GM18505 (cell line): ENCODE measurements around the gene MMP25.
"Not testable (repeated sequence)": the region's sequence is repeated elsewhere in the genome, so short reads cannot be mapped to it uniquely, and the experiment has no call there.

Experiments
- ATAC-seq: cut with Tn5 transposase; IDR thresholded peaks from one replicate; pipeline ENCODE4 v1.9.1; 2021; ENCODE audit not compliant: unreplicated experiment
- POLR2A ChIP-seq: IDR thresholded peaks from 4 replicates; pipeline ENCODE4 v1.6.1; 2011; ENCODE audit warnings: borderline replicate concordance; ENCODE audit not compliant: insufficient read depth, insufficient read length; ENCODE audit errors: extremely low read depth

Gene MMP25

GRCh38 chr16:3073448-3073847 is 27.1 kb downstream of the MMP25 start:
- ATAC-seq = no peak
- TF ChIP-seq POLR2A = no peak

- TF ChIP-seq POLR2A = no peak
- peak; percentile 75 for ATAC-seq
Measured at GRCh38 chr16:3074860-3075522, 28.6 kb downstream of the MMP25 start.

GRCh38 chr16:3075523-3075915 is 29.2 kb downstream of the MMP25 start:
- ATAC-seq = no peak
- peak; percentile 26 for TF ChIP-seq POLR2A

GRCh38 chr16:3075946-3076345 is 29.6 kb downstream of the MMP25 start:
- ATAC-seq = not testable (repeated sequence)

- ATAC-seq = no peak
- no peak for TF ChIP-seq POLR2A
Measured at GRCh38 chr16:3076577-3076976, 30.2 kb downstream of the MMP25 start.

- ATAC-seq = no peak
- no peak for TF ChIP-seq POLR2A
Measured at GRCh38 chr16:3080024-3080423, 33.7 kb downstream of the MMP25 start.

GRCh38 chr16:3081957-3082356 is 35.6 kb downstream of the MMP25 start:
- ATAC-seq = not testable (repeated sequence)

GRCh38 chr16:3083408-3083807 is 37.0 kb downstream of the MMP25 start:
- ATAC-seq = not testable (repeated sequence)

- ATAC-seq = no peak
- TF ChIP-seq POLR2A = no peak
Measured at GRCh38 chr16:3084491-3084890, 38.1 kb downstream of the MMP25 start.

GRCh38 chr16:3084969-3085670 is 38.8 kb downstream of the MMP25 start:
- ATAC-seq = no peak
- no peak for TF ChIP-seq POLR2A

GRCh38 chr16:3085868-3086595 is 39.7 kb downstream of the MMP25 start:
- no peak for ATAC-seq
- TF ChIP-seq POLR2A = no peak

GRCh38 chr16:3086596-3087242 is 40.4 kb downstream of the MMP25 start:
- no peak for TF ChIP-seq POLR2A
- ATAC-seq = no peak

- no peak for TF ChIP-seq POLR2A
- ATAC-seq = no peak
Measured at GRCh38 chr16:3087243-3088235, 41.2 kb downstream of the MMP25 start.
